ENCODE results near the gene GABARAP. TPM values are rescaled to one million over a fixed set of nuclear protein-coding genes. Genes with fewer than 3 reads are reported as not detected.

Gene GABARAP
- total and polyA plus RNA-seq, 7 experiments from 2014 or later: 214 to 950 (median 296) TPM

- no peaks in the 10 kb centered on the region for H3K9me3 ChIP-seq (ENCODE audit: control insufficient read depth in 2 of 3, low read length in 3 of 3)
- H3K27me3 ChIP-seq (ENCODE audit: control insufficient read depth in 2 of 2, insufficient read depth in 2 of 2, low read length in 2 of 2): no peaks in the 10 kb centered on the region
- CTCF ChIA-PET: no interaction called here
- H3K27ac Mint-ChIP-seq: peak overlapping the region in 8 of 9 donors; percentile 0 to 79 (median 42)
- ATAC-seq (no peak), DNase-seq (no peak)
- intact Hi-C loops (cut with micrococcal nuclease): loop anchor here (10.0 kb wide), 3 partner anchors 557 to 633 kb away; partner anchors contain the start of genes C17orf100 (in 1 of the 2), KDM6B (in 1 of the 2) and MED31 (in 1 of the 2)
- H3K36me3 ChIP-seq (ENCODE audit: control insufficient read depth in 2 of 3, insufficient read depth in 3 of 3, low read length in 3 of 3): no peaks in the 10 kb centered on the region
- POLR2A ChIA-PET: no interaction called here
- H3K4me1 ChIP-seq (ENCODE audit: control insufficient read depth in 2 of 2, insufficient read depth in 2 of 2, low read length in 2 of 2): peaks cover 14 to 25% of the 10 kb centered on the region in 2 donors
- peaks cover 31 to 46% (median 43%) of the 10 kb centered on the region in 7 donors for H3K4me1 Mint-ChIP-seq
- H3K4me3 ChIP-seq (ENCODE audit: low read length): no peak overlapping the region
- H3K27me3 Mint-ChIP-seq: peaks cover 0 to 16% (median 0%) of the 10 kb centered on the region in 5 donors
- no peak overlapping the region for H3K27ac ChIP-seq (ENCODE audit: low read depth, low read length)
- H3K4me3 Mint-ChIP-seq: peak overlapping the region in 1 of 10 donors; percentile 18
- H3K9me3 Mint-ChIP-seq: peaks cover 0 to 4% (median 0%) of the 10 kb centered on the region in 11 donors
- H3K36me3 Mint-ChIP-seq: peaks cover 0 to 3% (median 0%) of the 10 kb centered on the region in 5 donors
Observed at GRCh38 chr17:7211491-7212273, 30.6 kb downstream of the GABARAP start.

GRCh38 chr17:7208754-7209460 is 33.3 kb downstream of the GABARAP start:
- Histone ChIP-seq H3K4me3 (ENCODE audit: low read length) (no peak overlapping the region), H3K36me3 (ENCODE audit: control insufficient read depth in 2 of 3, insufficient read depth in 3 of 3, low read length in 3 of 3) (no peaks in the 10 kb centered on the region), H3K27me3 (ENCODE audit: control insufficient read depth in 2 of 2, insufficient read depth in 2 of 2, low read length in 2 of 2) (no peaks in the 10 kb centered on the region), H3K4me1 (ENCODE audit: control insufficient read depth in 2 of 2, insufficient read depth in 2 of 2, low read length in 2 of 2) (peaks cover 19 to 21% of the 10 kb centered on the region in 2 donors), H3K27ac (ENCODE audit: low read depth, low read length) (no peak overlapping the region), H3K9me3 (ENCODE audit: control insufficient read depth in 2 of 3, low read length in 3 of 3) (no peaks in the 10 kb centered on the region)
- H3K27me3 Mint-ChIP-seq: peaks cover 0 to 16% (median 0%) of the 10 kb centered on the region in 5 donors
- H3K4me1 Mint-ChIP-seq: peaks cover 34 to 47% (median 43%) of the 10 kb centered on the region in 7 donors
- CTCF ChIA-PET: interaction anchor here (0.9 kb wide), 1 partner anchor 24 kb away, joined by 3 read pairs; no protein-coding TSS in a partner anchor
- ATAC-seq: no peak
- peak overlapping the region in 4 of 9 donors; percentile 31 to 80 (median 74) for H3K27ac Mint-ChIP-seq
- intact Hi-C loops (cut with micrococcal nuclease): no loop called here
- H3K36me3 Mint-ChIP-seq: peaks cover 0 to 3% (median 0%) of the 10 kb centered on the region in 5 donors
- no peak overlapping the region for H3K4me3 Mint-ChIP-seq
- peaks cover 0 to 2% (median 0%) of the 10 kb centered on the region in 11 donors for H3K9me3 Mint-ChIP-seq
- no peak for DNase-seq
- POLR2A ChIA-PET: no interaction called here

- intact Hi-C loops (cut with micrococcal nuclease): no loop called here
- CTCF ChIA-PET: interaction anchor here (0.9 kb wide), 1 partner anchor 25 kb away, joined by 3 read pairs; no protein-coding TSS in a partner anchor
- Histone ChIP-seq H3K27me3 (ENCODE audit: control insufficient read depth in 2 of 2, insufficient read depth in 2 of 2, low read length in 2 of 2) (no peaks in the 10 kb centered on the region), H3K4me1 (ENCODE audit: control insufficient read depth in 2 of 2, insufficient read depth in 2 of 2, low read length in 2 of 2) (peaks cover 15 to 17% of the 10 kb centered on the region in 2 donors), H3K9me3 (ENCODE audit: control insufficient read depth in 2 of 3, low read length in 3 of 3) (no peaks in the 10 kb centered on the region), H3K4me3 (ENCODE audit: low read length) (no peak overlapping the region), H3K27ac (ENCODE audit: low read depth, low read length) (no peak overlapping the region), H3K36me3 (ENCODE audit: control insufficient read depth in 2 of 3, insufficient read depth in 3 of 3, low read length in 3 of 3) (peaks cover 0 to 6% (median 1%) of the 10 kb centered on the region in 3 experiments)
- POLR2A ChIA-PET: no interaction called here
- Mint-ChIP-seq H3K9me3 (peaks cover 0 to 2% (median 0%) of the 10 kb centered on the region in 11 donors), H3K27me3 (peaks cover 0 to 16% (median 0%) of the 10 kb centered on the region in 5 donors), H3K4me1 (peaks cover 28 to 42% (median 39%) of the 10 kb centered on the region in 7 donors), H3K36me3 (peaks cover 0 to 3% (median 0%) of the 10 kb centered on the region in 5 donors), H3K27ac (peak overlapping the region in 4 of 9 donors; percentile 60 to 80 (median 74)), H3K4me3 (no peak overlapping the region)
- DNase-seq (no peak), ATAC-seq (no peak)
Observed at GRCh38 chr17:7208027-7208571, 34.1 kb downstream of the GABARAP start.

- peaks cover 0 to 7% (median 4%) of the 10 kb centered on the region in 5 donors for H3K36me3 Mint-ChIP-seq
- no peak overlapping the region for H3K4me3 ChIP-seq (ENCODE audit: low read length)
- H3K4me3 Mint-ChIP-seq: peak overlapping the region in 1 of 10 donors; percentile 14
- intact Hi-C loops (cut with micrococcal nuclease): no loop called here
- POLR2A ChIA-PET: no interaction called here
- ATAC-seq: no peak
- peak overlapping the region; percentile 87 to 98 (median 94) for H3K27ac Mint-ChIP-seq
- peaks cover 28 to 43% (median 38%) of the 10 kb centered on the region in 7 donors for H3K4me1 Mint-ChIP-seq
- H3K36me3 ChIP-seq (ENCODE audit: control insufficient read depth in 2 of 3, insufficient read depth in 3 of 3, low read length in 3 of 3): peaks cover 0 to 13% (median 8%) of the 10 kb centered on the region in 3 experiments
- no peaks in the 10 kb centered on the region for H3K27me3 ChIP-seq (ENCODE audit: control insufficient read depth in 2 of 2, insufficient read depth in 2 of 2, low read length in 2 of 2)
- DNase-seq: no peak
- H3K9me3 Mint-ChIP-seq: peaks cover 0 to 2% (median 0%) of the 10 kb centered on the region in 11 donors
- H3K4me1 ChIP-seq (ENCODE audit: control insufficient read depth in 2 of 2, insufficient read depth in 2 of 2, low read length in 2 of 2): peaks cover 15 to 17% of the 10 kb centered on the region in 2 donors
- H3K9me3 ChIP-seq (ENCODE audit: control insufficient read depth in 2 of 3, low read length in 3 of 3): no peaks in the 10 kb centered on the region
- peak overlapping the region; percentile 91 for H3K27ac ChIP-seq (ENCODE audit: low read depth, low read length)
- CTCF ChIA-PET: interaction anchor here (1.2 kb wide), 1 partner anchor 156 kb away, joined by 3 read pairs; no protein-coding TSS in a partner anchor
- H3K27me3 Mint-ChIP-seq: peaks cover 0 to 14% (median 0%) of the 10 kb centered on the region in 5 donors
Observed at GRCh38 chr17:7207120-7208001, 34.9 kb downstream of the GABARAP start.

GRCh38 chr17:7205561-7205960 is 36.7 kb downstream of the GABARAP start:
- Mint-ChIP-seq H3K27me3 (peaks cover 0 to 3% (median 0%) of the 10 kb centered on the region in 5 donors), H3K4me1 (peaks cover 28 to 39% (median 35%) of the 10 kb centered on the region in 7 donors), H3K4me3 (peak overlapping the region; percentile 67 to 94 (median 85)), H3K36me3 (peaks cover 0 to 13% (median 8%) of the 10 kb centered on the region in 5 donors), H3K9me3 (peaks cover 0 to 2% (median 0%) of the 10 kb centered on the region in 11 donors), H3K27ac (peak overlapping the region; percentile 88 to 99 (median 95))
- peaks cover 0 to 13% (median 8%) of the 10 kb centered on the region in 3 experiments for H3K36me3 ChIP-seq (ENCODE audit: control insufficient read depth in 2 of 3, insufficient read depth in 3 of 3, low read length in 3 of 3)
- ChIA-PET POLR2A (interaction anchor here (1.0 kb wide), 1 partner anchor 124 kb away, joined by 3 read pairs; the partner anchor contains the start of gene NEURL4), CTCF (interaction anchor here (1.1 to 1.4 kb wide), 2 partner anchors 13 to 31 kb away, joined by 3 read pairs; no protein-coding TSS in a partner anchor)
- no peaks in the 10 kb centered on the region for H3K27me3 ChIP-seq (ENCODE audit: control insufficient read depth in 2 of 2, insufficient read depth in 2 of 2, low read length in 2 of 2)
- peaks cover 15 to 17% of the 10 kb centered on the region in 2 donors for H3K4me1 ChIP-seq (ENCODE audit: control insufficient read depth in 2 of 2, insufficient read depth in 2 of 2, low read length in 2 of 2)
- DNase-seq: no peak
- peak overlapping the region; percentile 77 for H3K4me3 ChIP-seq (ENCODE audit: low read length)
- peak overlapping the region; percentile 91 for H3K27ac ChIP-seq (ENCODE audit: low read depth, low read length)
- ATAC-seq: no peak
- no peaks in the 10 kb centered on the region for H3K9me3 ChIP-seq (ENCODE audit: control insufficient read depth in 2 of 3, low read length in 3 of 3)
- intact Hi-C loops (cut with micrococcal nuclease): loop anchor here (1.0 to 2.0 kb wide), 9 partner anchors 9 to 481 kb away; partner anchors contain the start of genes ELP5 (in 2 of the 2), PHF23 (in 2 of the 2), ACADVL (in 1 of the 2) and DLG4 (in 1 of the 2)

Data from naive thymus-derived CD4-positive, alpha-beta T cell (primary cell).